Lower leg skin (tissue), 3 donors: ENCODE results near the gene FBXO7.

Experiments
- CTCF ChIP-seq, 3 donors: fragments of 450-650 bp; IDR thresholded peaks; one replicate each; pipeline ENCODE4 v1.5.1; 2016; ENCODE audit warnings: antibody characterized with exemption in 3 of 3, mild to moderate bottlenecking in 3 of 3, moderate library complexity in 2 of 3
- POLR2A ChIP-seq, 2 donors: fragments of 450-650 bp; IDR thresholded peaks; one replicate each; pipeline ENCODE4 v1.6.1; 2016 to 2017; ENCODE audit warnings: antibody characterized with exemption in 2 of 2, mild to moderate bottlenecking in 1 of 2, moderate library complexity in 1 of 2

GRCh38 chr22:32531228-32531627 lies 56.6 kb downstream of the FBXO7 start:
- no peak for TF ChIP-seq CTCF (IDR thresholded peaks at IDR 0.05)
- TF ChIP-seq POLR2A (IDR thresholded peaks at IDR 0.05), result no peak
